Activated CD4-positive, alpha-beta T cell treated with anti-CD3 and anti-CD28 coated beads, Interleukin-2, amount 50 U/mL, for 48 hours (primary cell): ENCODE results near the gene MAFG.

Experiments
- DNase-seq, 2 experiments: peaks; one replicate each; pipeline ENCODE4 v3.0.0-alpha.2; 2020

MAFG gene

GRCh38 chr17:81889602-81890001, 37.9 kb downstream of the MAFG start:
- no peak for DNase-seq

GRCh38 chr17:81888988-81889595, 38.4 kb downstream of the MAFG start:
- no peak for DNase-seq

- no peak for DNase-seq
Measured at GRCh38 chr17:81888105-81888987, 39.2 kb downstream of the MAFG start.

GRCh38 chr17:81885869-81886548, 41.5 kb downstream of the MAFG start:
- no peak for DNase-seq

GRCh38 chr17:81885454-81885853, 42.1 kb downstream of the MAFG start:
- no peak for DNase-seq

GRCh38 chr17:81884968-81885367, 42.6 kb downstream of the MAFG start:
- no peak for DNase-seq

GRCh38 chr17:81884520-81884919, 43.0 kb downstream of the MAFG start:
- DNase-seq: no peak

GRCh38 chr17:81879121-81879520, 48.4 kb downstream of the MAFG start:
- no peak for DNase-seq

- DNase-seq: no peak
Measured at GRCh38 chr17:81878294-81878693, 49.2 kb downstream of the MAFG start.

GRCh38 chr17:81877569-81877968, 50.0 kb downstream of the MAFG start:
- no peak for DNase-seq

- peak; percentile 95 for DNase-seq
Measured at GRCh38 chr17:81871387-81872230, 55.9 kb downstream of the MAFG start.

GRCh38 chr17:81870981-81871386, 56.6 kb downstream of the MAFG start, which contains the start of gene ARHGDIA:
ARHGDIA (minus strand) TSS chr17:81871337; CDS start chr17:81869930, 1,407 bp downstream.
- no peak for DNase-seq

- peak; percentile 48 to 56 for DNase-seq
Measured at GRCh38 chr17:81870131-81870980, 57.2 kb downstream of the MAFG start.

- DNase-seq: peak; percentile 54 to 56
Measured at GRCh38 chr17:81869221-81870130, 58.1 kb downstream of the MAFG start.

- peak; percentile 25 to 26 for DNase-seq
Measured at GRCh38 chr17:81868674-81869220, 58.8 kb downstream of the MAFG start.
